K562 (cell line): Measurements from ENCODE around the gene DYNC2I2. TPM values are rescaled to one million over a fixed set of nuclear protein-coding genes. Genes with fewer than 3 reads are reported as not detected.

Experiments used
- BRD4 ChIP-seq: fragments of 200-600 bp; sonication (generic); IDR thresholded peaks from 2 replicates; pipeline ENCODE4 v1.6.1; 2017; ENCODE audit warnings: inconsistent platforms
- CHD2 ChIP-seq: IDR thresholded peaks from 2 replicates; pipeline ENCODE4 v1.6.1; 2011; ENCODE audit warnings: low read depth, low read length
- DIDO1 ChIP-seq: fragments of 450-650 bp; IDR thresholded peaks from 2 replicates; pipeline ENCODE4 v1.6.1; 2016; ENCODE audit warnings: low read depth, missing biosample characterization, missing genetic modification characterization
- ELF1 ChIP-seq: fragments of 200-800 bp; sonication (Bioruptor generic); IDR thresholded peaks from 2 replicates; pipeline ENCODE4 v1.6.1; 2016; ENCODE audit warnings: missing genetic modification characterization, missing compliant biosample characterization
- EP400 ChIP-seq: fragments of 450-650 bp; IDR thresholded peaks from 2 replicates; pipeline ENCODE4 v1.6.1; 2017; ENCODE audit warnings: antibody characterized with exemption, mild to moderate bottlenecking, moderate library complexity
- ESRRB ChIP-seq: fragments of 250-450 bp; sonication (Bioruptor Pico); IDR thresholded peaks from 2 replicates; pipeline ENCODE4 v1.5.0; 2020; ENCODE audit warnings: mild to moderate bottlenecking, moderate library complexity, borderline replicate concordance
- NRF1 ChIP-seq, 2 experiments: fragments of 450-650 bp; IDR thresholded peaks in 1 of 2; conservative IDR thresholded peaks in 1 of 2; 2 replicates each; pipeline ENCODE4 v1.6.1; 2014; ENCODE audit warnings: mild to moderate bottlenecking in 2 of 2
- POLR3G ChIP-seq: IDR thresholded peaks from 2 replicates; pipeline ENCODE4 v1.6.1; 2011; ENCODE audit not compliant: insufficient read length, insufficient replicate concordance; ENCODE audit errors: extremely low read depth
- PTTG1 ChIP-seq: fragments of 450-650 bp; IDR thresholded peaks from 2 replicates; pipeline ENCODE4 v1.6.1; 2016; ENCODE audit warnings: low read depth, mild to moderate bottlenecking, missing genetic modification characterization, missing compliant biosample characterization
- SOX6 ChIP-seq: fragments of 450-650 bp; IDR thresholded peaks from 2 replicates; pipeline ENCODE4 v1.6.1; 2014; ENCODE audit warnings: mild to moderate bottlenecking
- ZFP1 ChIP-seq: fragments of 450-650 bp; formaldehyde crosslinking; IDR thresholded peaks from 2 replicates; pipeline ENCODE4 v1.4.0; 2020; ENCODE audit warnings: mild to moderate bottlenecking, mixed read lengths
- ZNF253 ChIP-seq: fragments of 250-450 bp; sonication (Bioruptor Pico); conservative IDR thresholded peaks from 2 replicates; pipeline ENCODE4 v1.6.1; 2021; ENCODE audit warnings: mild to moderate bottlenecking
- ZNF384 ChIP-seq: IDR thresholded peaks from 2 replicates; pipeline ENCODE4 v1.6.1; 2012; ENCODE audit warnings: low read depth, low read length, improper control_type of control experiment
- ZNF431 ChIP-seq: sonication (generic); formaldehyde crosslinking; IDR thresholded peaks from 2 replicates; pipeline ENCODE4 v1.8.0; 2022; ENCODE audit warnings: mild to moderate bottlenecking, missing genetic modification reagents
- polyA plus RNA-seq, 8 experiments: library from polyadenylated mRNA; depleted of rRNA in 4 of 8; stranded (reverse) in 5 of 8; unstranded in 3 of 8; fragments of >200 nt; fragmentation: Nextera tagmentation in 2 of 8; fragmentation: Illumina TruSeq in 1 of 8; extraction: Ambion mirVana in 2 of 8; extraction: Trizol in 1 of 8; gene quantifications; 2 replicates each; pipeline versions ENCODE4 v1.2.1 to v1.2.3, GENCODE V29; 2011 to 2014; ENCODE audit warnings: inconsistent platforms in 1 of 8, missing spikeins in 1 of 8
- total RNA-seq, 7 experiments: library from RNA; depleted of rRNA in 6 of 7; stranded (reverse); fragments of >200 nt in 6 of 7; fragmentation: Illumina TruSeq in 2 of 7; extraction: Trizol in 2 of 7; gene quantifications; 2 replicates each; pipeline versions ENCODE4 v1.2.1 to v1.2.3, GENCODE V29; 2011 to 2021; ENCODE audit warnings: low replicate concordance in 1 of 7
- TF ChIP-seq, protein P1 (sequence below): sonication (generic); formaldehyde crosslinking; IDR thresholded peaks from 2 replicates; pipeline ENCODE4 v1.8.0; 2022; ENCODE audit warnings: missing genetic modification reagents, mild to moderate bottlenecking, borderline replicate concordance
- TF ChIP-seq, protein P2 (sequence below), 2 experiments: fragments of 450-650 bp in 1 of 2; sonication (generic) in 1 of 2; formaldehyde crosslinking in 1 of 2; IDR thresholded peaks in 1 of 2; conservative IDR thresholded peaks in 1 of 2; 2 replicates each; pipeline versions ENCODE4 v1.6.1 to v1.8.1; 2016 to 2023; ENCODE audit warnings: mild to moderate bottlenecking in 2 of 2, moderate library complexity in 2 of 2, inconsistent platforms in 1 of 2, missing genetic modification reagents in 1 of 2
- TF ChIP-seq, protein P3 (sequence below): fragments of 150-350 bp; conservative IDR thresholded peaks from 2 replicates; pipeline ENCODE4 v1.6.1; 2014; ENCODE audit warnings: low read length

The DYNC2I2 gene
- total and polyA plus RNA-seq, 9 of the 15 experiments (the other 6 are each of a cell fraction or from before 2014, with no cell fraction given): 1.5 to 249 (median 70.0) TPM

DNA sequence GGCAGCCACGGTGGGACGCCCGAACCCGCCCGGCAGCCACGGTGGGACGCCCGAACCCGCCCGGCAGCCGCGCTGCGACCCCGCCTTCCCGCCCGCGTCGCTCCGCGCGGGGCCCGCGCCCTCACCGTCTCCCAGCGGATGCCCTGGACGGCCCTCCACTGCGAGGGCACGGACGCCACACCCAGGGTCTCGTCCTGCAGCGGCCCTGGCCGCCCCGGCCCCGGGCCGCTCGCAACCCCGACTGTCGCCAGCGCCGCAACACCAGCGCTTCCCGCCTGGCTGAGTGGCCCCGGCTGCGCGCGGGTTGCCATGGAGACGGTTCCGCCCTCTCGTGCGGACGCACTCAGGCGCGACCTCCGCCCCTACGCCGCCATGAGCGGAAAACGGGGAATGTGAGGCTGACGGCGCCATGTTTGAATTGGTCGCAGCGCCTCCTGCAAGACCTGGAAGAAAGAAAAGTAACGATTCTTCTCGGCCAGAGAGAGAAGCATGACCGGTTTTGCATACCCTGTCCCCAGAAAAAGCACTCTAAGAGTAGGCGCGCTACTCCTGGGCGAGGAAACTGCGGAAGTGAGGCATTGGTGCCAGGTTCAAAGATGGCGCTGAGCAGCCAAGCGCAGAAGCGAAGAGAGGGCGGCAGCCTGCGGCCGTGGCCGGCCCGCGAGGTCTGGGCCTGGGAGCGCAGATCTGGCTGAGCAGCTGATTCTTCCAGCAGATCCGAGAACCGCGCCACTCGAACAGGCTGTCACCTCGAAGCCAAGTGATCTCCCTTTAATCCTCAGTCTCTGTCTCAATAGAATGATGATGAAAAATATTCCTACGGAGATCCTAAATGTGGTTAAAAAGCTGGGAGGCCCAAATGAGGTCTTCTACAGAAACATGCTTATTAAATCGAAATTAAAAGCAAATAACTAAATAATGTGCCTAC lies at the start of gene DYNC2I2 (continued):
- TF ChIP-seq, protein P1, sequence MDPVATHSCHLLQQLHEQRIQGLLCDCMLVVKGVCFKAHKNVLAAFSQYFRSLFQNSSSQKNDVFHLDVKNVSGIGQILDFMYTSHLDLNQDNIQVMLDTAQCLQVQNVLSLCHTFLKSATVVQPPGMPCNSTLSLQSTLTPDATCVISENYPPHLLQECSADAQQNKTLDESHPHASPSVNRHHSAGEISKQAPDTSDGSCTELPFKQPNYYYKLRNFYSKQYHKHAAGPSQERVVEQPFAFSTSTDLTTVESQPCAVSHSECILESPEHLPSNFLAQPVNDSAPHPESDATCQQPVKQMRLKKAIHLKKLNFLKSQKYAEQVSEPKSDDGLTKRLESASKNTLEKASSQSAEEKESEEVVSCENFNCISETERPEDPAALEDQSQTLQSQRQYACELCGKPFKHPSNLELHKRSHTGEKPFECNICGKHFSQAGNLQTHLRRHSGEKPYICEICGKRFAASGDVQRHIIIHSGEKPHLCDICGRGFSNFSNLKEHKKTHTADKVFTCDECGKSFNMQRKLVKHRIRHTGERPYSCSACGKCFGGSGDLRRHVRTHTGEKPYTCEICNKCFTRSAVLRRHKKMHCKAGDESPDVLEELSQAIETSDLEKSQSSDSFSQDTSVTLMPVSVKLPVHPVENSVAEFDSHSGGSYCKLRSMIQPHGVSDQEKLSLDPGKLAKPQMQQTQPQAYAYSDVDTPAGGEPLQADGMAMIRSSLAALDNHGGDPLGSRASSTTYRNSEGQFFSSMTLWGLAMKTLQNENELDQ (CRISPR knock-in tag): no peak
- TF ChIP-seq ZNF384 (peak; percentile 43; the same call in 1 of the 2 replicates), ZFP1 (peak; percentile 67), ZNF431 (CRISPR knock-in tag) (no peak; the same call in 1 of the 2 replicates), BRD4 (peak; percentile 97), DIDO1 (peak; percentile 98), POLR3G (no peak), ESRRB (CRISPR knock-in tag) (no peak), EP400 (no peak), CHD2 (peak; percentile 58), PTTG1 (tag) (no peak), SOX6 (peak; percentile 59), ELF1 (tag) (peak; percentile 95), NRF1 (conservative IDR thresholded peaks at IDR 0.05 in 1 of 2, IDR thresholded peaks at IDR 0.05 in 1 of 2) (peak; percentile 84 to 88), ZNF253 (CRISPR knock-in tag) (no peak)
- TF ChIP-seq, protein P2, sequence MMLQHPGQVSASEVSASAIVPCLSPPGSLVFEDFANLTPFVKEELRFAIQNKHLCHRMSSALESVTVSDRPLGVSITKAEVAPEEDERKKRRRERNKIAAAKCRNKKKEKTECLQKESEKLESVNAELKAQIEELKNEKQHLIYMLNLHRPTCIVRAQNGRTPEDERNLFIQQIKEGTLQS (IDR thresholded peaks at IDR 0.05): no peak; the same call in 1 of the 2 replicates
- TF ChIP-seq, protein P2 (CRISPR knock-in tag; conservative IDR thresholded peaks at IDR 0.05): peak; percentile 93
- TF ChIP-seq, protein P3, sequence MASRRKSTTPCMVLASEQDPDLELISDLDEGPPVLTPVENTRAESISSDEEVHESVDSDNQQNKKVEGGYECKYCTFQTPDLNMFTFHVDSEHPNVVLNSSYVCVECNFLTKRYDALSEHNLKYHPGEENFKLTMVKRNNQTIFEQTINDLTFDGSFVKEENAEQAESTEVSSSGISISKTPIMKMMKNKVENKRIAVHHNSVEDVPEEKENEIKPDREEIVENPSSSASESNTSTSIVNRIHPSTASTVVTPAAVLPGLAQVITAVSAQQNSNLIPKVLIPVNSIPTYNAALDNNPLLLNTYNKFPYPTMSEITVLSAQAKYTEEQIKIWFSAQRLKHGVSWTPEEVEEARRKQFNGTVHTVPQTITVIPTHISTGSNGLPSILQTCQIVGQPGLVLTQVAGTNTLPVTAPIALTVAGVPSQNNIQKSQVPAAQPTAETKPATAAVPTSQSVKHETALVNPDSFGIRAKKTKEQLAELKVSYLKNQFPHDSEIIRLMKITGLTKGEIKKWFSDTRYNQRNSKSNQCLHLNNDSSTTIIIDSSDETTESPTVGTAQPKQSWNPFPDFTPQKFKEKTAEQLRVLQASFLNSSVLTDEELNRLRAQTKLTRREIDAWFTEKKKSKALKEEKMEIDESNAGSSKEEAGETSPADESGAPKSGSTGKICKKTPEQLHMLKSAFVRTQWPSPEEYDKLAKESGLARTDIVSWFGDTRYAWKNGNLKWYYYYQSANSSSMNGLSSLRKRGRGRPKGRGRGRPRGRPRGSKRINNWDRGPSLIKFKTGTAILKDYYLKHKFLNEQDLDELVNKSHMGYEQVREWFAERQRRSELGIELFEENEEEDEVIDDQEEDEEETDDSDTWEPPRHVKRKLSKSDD: peak; percentile 75; the same call in 1 of the 2 replicates
